GM19351 (cell line): ENCODE measurements around the gene OR1F1.
A peak's percentile ranks its signal among the peaks of the same experiment; 100 is the strongest.
"Not testable (repeated sequence)": the region's sequence is repeated elsewhere in the genome, so short reads cannot be mapped to it uniquely, and the experiment has no call there.

Source experiments
- ATAC-seq: cut with Tn5 transposase; IDR thresholded peaks from one replicate; pipeline ENCODE4 v1.9.1; 2021; ENCODE audit warnings: mild to moderate bottlenecking, moderate library complexity; ENCODE audit not compliant: unreplicated experiment

Gene OR1F1

GRCh38 chr16:3150346-3151218 lies 37.4 kb upstream of the OR1F1 start:
- ATAC-seq = peak; percentile 75

DNA sequence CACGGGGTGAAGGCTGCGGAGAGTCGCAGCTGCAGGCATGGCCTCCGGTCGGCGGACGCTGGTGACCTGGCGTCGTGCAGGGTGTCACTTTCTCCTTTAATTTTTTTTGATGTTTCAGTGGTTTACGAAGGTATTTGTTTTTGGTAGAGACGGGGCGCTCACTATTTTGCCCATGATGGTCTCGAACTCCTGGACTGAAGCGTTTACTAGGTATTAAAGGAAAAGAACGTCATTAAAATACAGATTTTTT lies 36.1 kb upstream of the OR1F1 start:
- ATAC-seq = no peak

- no peak for ATAC-seq
Measured at GRCh38 chr16:3152277-3152990, 35.6 kb upstream of the OR1F1 start.

DNA sequence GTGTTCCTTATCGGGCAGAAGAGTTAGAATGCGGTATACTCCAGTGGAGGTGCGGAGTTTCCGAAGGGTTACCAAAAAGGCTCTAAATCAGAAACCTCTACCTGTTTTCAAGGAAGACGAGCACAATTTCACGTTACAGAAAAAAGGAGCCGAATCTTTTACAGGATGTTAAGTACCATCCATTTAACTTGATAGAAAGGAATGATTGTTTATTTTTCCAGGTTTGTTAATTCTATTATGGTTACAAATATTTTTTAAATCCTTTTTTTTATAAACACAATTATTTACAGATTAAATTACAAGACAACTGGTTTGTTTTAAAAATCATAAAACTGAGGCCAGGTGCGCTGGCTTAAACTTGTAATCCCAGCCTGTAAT lies 35.0 kb upstream of the OR1F1 start:
- ATAC-seq = no peak

DNA sequence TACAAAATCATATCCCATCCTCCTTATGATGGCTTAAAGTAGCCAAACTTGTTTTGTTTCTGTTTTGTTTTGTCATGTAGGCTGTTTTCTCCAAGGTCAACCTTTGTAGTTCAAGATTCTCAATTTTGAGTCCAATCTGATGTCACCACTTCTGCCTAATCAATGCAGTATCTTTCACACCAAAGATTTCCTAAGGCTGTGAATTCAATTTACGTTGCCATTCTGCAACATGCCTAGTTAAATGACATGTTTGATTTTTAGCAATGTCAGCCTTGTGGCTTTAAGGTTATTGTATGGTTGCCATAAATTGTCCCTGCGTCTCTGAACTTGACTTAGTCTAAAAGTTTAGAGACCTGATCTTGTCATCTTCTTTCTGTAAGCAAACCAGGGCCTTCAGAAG lies 32.8 kb upstream of the OR1F1 start:
- no peak for ATAC-seq

GRCh38 chr16:3155972-3156371 lies 32.0 kb upstream of the OR1F1 start:
- ATAC-seq = no peak

DNA sequence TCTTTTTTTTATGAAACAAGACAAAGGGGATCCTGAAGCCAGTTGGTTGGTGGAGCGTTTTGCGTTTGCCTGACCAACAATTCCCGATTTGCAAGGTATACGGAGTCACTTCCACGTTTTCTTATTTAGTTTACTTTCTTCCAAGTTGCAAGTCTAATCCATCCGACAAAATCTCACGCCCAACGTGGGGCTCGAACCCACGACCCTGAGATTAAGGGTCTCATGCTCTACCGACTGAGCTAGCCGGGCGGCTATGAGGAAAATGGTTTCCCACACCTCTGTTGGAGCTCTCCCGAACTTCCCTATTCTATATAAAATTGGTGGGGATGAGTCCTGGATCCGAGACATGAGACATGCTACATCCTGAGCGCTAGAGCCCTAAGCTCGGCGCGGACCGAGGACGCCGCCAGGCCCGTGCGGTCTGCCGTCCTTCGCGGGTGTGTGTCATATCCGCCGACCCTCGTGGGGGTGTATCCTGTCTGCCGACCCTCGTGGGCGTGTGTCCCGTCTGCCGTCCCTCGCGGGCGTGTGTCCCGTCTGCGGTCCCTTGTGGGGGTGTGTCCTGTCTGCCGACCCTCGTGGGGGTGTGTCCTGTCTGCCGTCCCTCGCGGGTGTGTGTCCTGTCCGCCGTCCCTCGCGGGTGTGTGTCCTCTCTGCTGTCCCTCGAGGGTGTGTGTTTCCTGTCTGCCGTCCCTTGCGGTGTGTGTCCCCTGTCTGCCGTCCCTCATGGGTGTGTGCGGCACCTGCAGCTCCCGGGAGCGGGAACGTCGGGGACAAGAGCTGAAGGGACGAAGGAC lies 30.6 kb upstream of the OR1F1 start:
- ATAC-seq = no peak

GRCh38 chr16:3158026-3158509 lies 29.9 kb upstream of the OR1F1 start:
- ATAC-seq = no peak

DNA sequence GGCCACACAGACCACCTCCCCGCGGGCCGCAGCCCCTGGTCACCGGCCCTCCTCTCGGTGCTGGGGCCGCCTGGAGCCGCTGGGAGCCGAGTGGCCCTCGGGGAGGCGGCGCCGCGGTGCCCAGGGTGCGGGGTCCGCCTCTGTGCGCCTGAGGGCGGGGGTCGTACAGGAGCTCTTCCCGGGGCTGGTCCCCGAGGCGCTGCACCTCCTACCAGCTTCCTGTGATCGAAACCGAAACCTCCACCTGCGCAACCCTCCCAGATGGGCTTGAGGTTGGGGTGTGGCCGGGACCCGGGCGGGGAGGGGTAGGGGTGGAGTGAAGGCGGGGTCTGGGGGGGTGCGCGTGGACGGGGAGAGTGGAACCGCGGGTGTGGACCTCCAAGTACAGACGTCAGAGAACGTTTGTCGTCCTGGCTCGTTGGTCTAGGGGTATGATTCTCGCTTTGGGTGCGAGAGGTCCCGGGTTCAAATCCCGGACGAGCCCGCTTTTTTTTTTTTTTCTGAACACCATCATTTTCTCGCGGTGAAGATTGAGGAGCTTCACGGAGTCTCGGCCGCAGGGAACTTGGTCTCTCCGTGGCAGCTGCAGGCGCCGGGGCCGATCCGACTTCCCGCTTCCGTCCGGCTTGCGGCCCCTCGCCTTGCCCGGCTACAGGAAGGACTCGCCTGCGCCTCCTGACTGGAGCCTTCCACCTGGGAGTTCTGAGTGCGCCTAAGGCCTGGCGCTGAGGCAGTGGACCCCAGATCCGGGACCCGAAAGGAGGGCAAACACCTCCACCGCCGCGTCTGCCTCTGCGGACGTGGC lies 29.3 kb upstream of the OR1F1 start:
- ATAC-seq = peak; percentile 65

GRCh38 chr16:3161235-3162018 lies 26.6 kb upstream of the OR1F1 start:
- ATAC-seq = no peak

- ATAC-seq = no peak
Measured at GRCh38 chr16:3164121-3164991, 23.6 kb upstream of the OR1F1 start.

DNA sequence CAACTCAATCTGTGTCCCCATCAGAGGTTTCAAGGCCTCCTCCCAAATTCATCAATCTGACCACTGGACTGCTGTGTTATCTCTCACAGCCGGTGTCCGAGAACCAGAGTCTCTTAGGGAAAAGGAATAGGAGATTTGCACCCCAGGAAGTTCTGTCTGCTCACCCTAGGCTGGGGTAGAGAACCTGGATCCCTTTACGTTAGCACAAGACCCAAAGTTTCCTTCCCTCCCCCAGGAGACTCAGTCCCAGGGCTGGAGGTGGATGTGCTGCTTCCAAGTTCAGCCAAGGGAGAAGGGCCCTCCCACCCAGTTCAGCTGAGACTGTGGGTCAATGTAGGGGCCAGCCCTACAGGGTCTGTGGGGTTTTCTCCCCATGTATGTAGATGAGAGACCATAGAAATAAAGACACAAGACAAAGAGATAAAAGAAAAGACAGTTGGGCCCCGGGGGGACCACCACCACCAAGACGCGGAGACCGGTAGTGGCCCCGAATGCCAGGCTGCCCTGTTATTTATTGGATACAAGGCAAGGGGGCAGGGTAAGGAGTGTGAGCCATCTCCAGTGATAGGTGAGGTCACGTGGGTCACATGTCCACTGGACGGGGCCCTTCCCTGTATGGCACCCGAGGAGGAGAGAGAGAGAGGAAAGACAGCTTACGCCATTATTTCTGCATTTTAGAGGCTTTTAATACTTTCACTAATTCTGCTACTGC lies 22.7 kb upstream of the OR1F1 start:
- no peak for ATAC-seq

- no peak for ATAC-seq
Measured at GRCh38 chr16:3166505-3166886, 21.5 kb upstream of the OR1F1 start.

DNA sequence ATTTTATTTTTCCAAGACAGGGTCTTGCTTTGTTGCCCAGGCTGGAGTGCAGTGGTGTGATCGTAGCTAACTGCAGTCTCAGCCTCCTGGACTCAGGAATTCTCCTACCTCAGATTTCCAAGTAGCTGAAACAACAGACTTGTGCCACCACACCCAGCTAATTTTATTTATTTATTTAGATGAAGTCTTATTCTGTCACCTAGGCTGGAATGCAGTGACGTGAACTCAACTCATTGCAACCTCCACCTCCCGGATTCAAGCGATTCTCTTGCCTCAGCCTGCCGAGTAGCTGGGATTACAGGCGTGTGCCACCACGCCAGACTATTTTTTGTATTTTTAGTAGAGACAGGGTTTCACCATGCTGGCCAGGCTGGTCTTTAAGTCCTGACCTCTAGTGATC lies 19.3 kb upstream of the OR1F1 start:
- ATAC-seq = not testable (repeated sequence)

GRCh38 chr16:3170440-3171180 lies 17.4 kb upstream of the OR1F1 start:
- ATAC-seq = no peak

DNA sequence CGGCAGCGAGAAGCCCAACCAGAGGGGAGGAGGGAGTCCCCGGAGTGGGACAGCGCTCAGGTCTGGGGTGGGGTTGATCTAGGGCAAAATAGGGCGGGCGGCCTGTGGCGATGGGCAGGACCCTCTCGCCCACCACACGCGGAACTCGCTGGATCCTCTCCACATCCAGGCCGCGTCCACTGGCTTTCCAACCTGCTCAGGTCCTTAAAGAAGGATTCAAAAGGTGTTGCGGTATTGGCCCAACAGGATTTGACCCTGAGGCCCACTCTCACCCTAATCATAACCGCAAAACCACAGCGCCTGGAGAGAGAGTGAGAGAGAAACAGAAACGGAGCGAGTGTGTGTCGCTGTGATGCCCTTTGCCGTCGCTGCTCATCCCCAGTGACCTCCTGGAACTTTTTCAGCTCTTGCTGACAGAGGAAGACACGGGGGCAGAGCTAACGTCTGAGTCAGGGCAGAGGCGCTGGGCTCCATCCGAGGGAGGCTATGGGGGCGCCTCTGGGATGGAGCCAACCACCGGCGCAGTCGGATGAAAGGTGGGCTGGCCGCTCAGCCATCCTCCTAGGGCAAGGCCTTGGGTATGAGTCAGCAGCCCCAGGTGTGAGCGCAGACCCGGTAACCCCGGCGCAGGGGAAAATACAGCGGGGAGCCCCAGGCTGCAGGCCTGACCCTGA lies 16.7 kb upstream of the OR1F1 start:
- no peak for ATAC-seq

GRCh38 chr16:3171855-3172593 lies 16.0 kb upstream of the OR1F1 start:
- ATAC-seq = no peak
